Right renal pelvis (tissue), 4 donors: ENCODE data around the gene TSHZ2. TPM values are rescaled to one million over a fixed set of nuclear protein-coding genes. Genes with fewer than 3 reads are reported as not detected.
"Not testable (repeated sequence)": the region's sequence is repeated elsewhere in the genome, so short reads cannot be mapped to it uniquely, and the experiment has no call there.

Source experiments
- DNase-seq, 4 donors: peaks; one replicate each; pipeline ENCODE4 v3.0.0-alpha.2; 2013; ENCODE audit warnings: low read depth in 4 of 4, low spot score in 3 of 4, missing footprints in 1 of 4
- polyA plus RNA-seq, 4 donors: library from polyadenylated mRNA; unstranded; fragments of 120-200 nt; gene quantifications; one replicate each; pipeline ENCODE4 v1.2.1, GENCODE V29; 2013; ENCODE audit not compliant: insufficient read length in 4 of 4

The TSHZ2 gene
- polyA plus RNA-seq, 4 donors: 12.6 to 14.2 (median 12.9) TPM

DNA sequence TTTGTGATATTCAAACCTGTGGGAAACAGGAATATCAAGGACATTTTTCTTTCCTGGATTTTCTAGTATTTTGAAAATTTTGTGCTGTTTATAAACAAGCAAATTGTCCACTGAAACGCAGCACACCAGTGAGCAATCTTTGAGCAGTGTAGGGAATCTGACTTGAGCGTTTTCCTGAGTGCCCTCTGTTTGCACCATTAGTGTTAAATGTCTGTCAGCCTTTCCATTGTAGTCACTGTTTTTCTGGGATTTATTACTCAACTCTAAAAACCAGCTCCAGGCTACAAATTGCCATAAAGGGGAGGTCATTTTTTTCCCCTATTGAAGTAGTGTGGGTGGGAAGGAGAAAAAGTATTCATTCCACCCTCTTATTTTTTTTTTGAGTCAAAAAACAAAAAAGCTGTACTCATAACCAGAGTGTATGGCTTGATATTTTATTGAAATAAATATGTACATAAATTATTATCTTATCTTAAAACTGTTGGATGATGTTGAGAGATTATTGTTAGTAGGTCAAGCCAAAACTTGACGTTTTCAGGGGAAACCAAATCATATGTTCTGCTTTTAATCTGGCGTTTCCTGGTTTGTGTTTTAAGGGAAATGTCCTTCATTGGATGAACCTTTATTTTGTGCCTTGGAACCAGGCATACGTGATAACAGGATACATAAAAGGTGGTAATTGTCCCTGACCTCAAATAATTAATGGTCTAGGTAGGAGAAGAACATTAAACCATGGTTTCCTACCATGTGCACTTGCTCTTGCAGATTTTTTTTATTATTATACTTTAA lies 51.8 kb downstream of the TSHZ2 start:
- DNase-seq: no peak

DNA sequence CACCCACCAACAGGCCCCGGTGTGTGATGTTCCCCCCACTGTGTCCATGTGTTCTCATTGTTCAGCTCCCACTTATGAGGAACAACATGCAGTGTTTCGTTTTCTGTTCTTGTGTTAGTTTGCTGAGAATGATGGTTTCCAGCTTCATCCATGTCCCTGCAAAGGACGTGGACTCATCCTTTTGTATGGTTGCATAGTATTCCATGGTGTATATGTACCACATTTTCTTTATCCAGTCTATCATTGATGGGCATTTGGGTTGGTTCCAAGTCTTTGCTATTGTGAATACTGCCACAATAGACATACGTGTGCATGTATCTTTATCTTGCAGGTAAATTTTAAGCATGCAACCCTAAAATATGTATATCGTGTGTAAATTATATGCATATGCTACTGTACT lies 52.5 kb downstream of the TSHZ2 start:
- DNase-seq: not testable (repeated sequence)

DNA sequence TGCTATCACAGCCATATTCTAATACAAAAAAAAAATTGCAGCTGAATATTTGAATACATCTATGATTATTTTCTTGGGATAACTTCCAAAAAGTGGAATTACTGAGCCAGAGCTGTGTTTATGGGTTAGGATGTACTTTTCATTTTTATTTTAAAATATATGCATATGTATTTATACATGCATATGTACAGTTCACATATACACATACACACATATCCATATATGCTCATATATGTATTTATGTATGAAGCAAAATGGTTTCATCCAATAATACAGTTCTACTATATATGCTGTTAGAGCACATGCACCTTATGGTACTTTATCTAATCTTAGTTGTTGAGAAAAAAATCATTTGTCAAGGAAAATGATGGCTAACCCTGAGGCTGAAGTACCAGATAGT lies 54.9 kb downstream of the TSHZ2 start:
- no peak for DNase-seq

DNA sequence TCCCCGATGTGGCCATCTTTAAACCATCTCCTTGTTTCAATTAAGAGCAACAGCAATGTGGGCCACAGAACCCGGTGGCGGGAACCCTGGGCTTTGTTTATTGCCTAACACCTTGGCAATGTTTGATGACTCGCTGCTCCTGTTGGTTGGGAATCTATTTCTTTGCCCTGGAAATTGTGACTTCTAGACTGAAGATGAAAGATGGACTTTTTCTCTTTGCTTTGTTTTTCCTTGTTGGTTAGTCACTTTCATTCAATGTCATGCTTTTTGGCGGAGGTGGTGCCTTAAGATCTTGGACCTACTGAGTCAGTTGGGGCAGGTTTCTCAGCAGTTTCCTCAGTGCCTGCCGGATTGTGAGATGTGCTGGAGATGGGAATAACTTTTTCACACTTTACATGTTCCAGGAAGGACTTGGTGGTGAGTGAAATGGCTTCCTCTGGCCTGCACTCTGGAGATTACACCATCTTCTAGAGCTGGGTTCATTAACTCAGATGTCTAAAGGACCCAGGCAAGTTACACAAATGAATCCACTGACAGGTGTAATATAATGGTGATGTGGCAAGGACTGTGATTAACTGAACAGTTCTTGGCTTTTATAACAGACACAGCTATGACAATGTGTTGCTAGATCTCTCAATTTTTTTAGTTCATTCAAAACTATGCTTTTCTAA lies 56.3 kb downstream of the TSHZ2 start:
- DNase-seq: no peak

DNA sequence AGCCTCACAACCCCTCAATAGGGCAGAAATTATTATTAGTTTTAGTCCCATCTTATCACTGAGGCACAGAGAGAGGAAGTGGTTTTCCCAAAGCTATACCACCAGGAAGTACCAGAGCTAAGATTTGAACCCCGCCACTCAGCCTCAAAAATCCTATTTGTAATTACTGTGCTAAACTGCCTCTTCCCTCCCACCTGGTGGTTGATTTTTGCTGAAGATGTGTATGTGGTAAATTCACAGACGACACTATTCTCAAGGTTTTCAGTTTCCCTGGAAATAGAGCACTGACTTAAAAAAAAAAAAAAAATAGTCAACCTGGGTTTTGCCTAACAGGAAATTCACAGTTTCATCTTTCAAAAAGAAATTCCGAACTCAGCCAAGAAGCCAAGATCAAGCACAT lies 57.9 kb downstream of the TSHZ2 start:
- no peak for DNase-seq

DNA sequence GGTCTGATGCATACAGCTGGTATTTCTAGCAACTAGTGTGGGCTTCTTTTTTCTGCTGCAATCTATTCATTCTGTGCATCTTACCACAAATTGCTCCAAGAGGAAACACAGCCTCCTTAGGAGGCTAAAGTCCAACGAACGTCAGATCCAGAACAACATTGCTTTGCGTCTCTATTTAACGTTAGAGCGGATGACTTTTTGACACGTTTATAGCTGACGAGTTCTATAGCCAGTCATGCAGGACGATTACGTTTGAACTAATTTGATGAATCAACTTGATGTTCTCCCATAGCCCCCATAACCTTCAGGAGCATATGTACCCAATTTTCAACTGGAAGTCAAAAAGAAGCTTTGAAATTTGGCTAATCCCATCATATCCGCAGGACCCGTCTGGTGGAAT lies 59.9 kb downstream of the TSHZ2 start:
- DNase-seq: no peak

DNA sequence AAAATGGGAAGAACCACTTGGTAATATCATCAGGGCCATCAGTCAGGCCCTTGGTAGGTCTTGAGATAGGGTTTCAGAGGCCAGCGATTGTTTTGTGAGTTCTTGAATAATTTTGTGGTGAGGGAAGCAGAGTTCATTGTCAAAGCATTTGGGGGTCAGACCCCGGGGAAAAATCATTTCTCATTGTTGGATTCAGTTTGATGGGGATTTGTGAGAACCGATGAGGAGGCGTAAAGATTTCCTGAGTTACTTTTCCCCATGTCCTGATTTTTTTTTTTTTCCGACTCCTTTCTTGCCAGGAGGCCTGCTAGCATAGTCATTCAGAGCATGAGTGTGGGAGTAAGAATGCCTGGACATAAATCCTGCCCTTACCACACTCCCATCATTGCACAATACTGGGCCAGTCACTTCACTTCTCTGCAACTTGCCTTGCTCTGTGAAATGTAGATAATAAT lies 60.3 kb downstream of the TSHZ2 start:
- peak in 2 of 4 donors; percentile 28 to 49 for DNase-seq

DNA sequence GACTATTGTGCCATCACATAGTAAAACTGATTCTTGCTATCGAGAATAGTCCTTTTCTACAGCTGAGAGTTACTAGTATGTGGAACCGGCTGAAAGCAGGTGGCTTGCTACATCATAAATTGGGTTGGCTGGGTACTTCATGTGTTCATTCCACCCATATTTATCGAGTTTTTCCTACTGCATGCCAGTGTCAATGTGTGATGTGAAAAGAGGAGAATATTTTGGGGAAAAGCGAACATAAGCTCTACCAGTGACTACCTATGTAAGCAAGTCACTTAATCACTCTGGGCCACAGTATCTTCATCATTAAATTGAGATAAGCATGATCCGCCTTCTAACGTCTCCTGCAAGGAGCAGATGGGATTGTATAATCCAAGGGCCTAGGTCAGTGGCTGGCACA lies 61.0 kb downstream of the TSHZ2 start:
- DNase-seq: no peak

DNA sequence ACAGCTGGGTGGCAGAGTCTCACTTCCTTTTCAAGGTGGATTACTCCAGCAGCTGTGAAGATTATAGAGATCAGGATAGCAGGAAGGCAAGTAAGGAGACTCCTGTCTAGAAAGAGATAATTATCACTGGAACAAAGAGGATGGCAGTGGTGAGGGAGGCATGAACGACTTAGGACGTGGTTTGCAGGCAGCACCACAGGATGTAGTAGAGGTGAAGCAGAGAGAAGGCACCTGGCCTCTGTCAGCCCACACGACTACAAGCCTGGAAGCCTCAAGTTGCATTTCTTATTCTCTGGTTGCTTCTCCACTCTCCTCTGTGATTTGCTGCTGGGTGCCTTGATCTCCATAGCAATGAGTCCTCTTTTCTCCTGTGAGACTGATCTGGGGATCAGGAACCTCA lies 62.7 kb downstream of the TSHZ2 start:
- no peak for DNase-seq

DNA sequence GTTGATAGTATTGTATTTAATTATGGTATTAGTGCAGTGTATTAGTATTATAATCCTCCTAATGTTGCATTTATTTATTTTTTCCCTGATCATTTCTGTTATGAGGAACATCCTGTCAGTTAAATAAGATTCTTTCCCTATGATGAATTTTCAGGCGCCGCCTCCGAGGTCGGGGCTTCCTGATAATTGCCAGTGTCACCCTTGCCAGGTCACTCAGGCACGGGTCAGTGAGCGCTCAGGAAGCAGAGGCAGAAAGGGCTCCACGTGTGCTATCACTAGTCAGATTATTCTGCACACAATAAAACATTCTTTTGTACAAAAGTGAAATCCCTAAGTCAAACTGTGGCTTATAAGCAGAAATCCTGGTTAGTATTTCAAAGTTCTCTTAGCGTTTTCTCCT lies 64.8 kb downstream of the TSHZ2 start:
- DNase-seq: no peak

DNA sequence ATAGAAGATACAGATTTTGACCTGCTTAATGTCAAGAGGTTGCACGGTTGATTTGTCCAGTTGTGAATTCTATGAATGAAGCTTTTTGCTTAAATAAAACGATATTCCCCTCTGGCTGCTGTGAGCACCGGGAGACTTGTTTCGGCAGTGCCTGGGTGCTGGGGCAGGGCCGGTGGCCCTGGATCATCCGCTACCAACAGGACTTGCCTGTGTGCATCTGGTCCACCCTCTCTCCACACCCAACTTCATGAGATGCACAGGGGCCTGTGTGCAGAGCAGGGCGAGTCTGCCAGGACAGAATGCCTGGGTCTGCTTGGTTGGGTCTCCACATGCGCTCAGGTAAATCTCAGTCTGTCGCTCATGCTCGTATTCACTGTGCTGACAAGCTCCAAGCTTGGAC lies 65.5 kb downstream of the TSHZ2 start:
- no peak for DNase-seq

DNA sequence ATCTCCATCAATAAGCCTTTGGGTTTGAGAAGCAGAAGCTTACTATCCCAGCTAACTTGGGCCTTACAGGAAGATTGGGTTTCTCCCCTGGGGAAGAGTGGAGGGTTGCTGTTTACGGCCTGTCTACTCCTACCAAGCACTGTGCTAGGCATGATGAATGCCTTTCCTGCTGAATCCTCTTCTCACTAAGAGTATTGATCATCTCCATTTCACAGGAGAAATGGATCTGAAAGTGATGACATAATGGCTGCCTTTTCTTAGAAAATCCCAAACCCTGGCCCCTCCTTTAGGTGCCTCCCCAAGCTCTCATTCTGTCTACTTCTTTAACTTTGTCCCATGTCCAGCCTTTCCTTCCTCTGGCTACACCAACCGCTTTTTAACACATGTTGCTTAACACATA lies 66.1 kb downstream of the TSHZ2 start:
- DNase-seq: no peak

DNA sequence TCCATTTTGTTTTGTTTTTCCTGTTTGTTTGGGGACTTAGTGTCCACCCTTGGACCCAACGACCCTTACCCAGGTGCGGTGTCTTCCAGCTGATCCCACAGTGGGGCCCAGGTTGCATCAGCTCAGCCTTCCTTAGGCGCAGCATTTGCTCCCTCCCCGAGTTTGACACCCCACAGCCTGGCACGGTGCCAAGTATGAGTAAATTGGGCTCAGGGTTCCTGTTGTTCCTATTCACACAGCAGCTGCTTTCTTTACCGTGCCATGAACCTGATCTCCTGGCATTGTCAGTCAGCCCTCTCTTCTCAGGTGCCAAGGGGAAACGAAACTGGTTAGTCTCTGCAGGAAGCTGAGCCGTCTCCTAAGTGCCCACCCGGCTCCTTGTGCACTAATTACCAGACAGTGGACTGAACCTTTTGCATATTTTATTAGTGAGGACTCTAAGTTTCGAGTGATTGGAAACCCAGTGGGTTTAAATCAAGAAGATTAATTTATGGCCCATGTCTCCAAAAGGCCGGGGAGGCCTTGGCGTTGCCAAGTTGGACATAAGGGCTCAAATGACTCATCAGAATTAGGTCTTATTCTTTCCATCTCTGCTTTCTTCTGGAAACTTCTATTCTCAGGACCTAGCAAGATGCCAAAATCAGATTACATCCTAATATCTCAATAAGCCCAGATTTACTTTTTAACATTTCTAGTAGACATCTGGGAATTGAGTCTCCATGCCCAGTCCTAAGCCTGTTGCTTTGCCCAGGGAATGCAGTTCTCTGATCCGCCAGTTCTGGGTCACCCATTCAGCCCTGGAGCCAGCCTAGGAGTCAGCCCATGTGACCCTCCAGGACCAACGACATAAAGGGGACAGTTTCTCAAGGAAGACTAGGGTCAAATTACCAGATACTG lies 68.8 kb downstream of the TSHZ2 start:
- no peak for DNase-seq

DNA sequence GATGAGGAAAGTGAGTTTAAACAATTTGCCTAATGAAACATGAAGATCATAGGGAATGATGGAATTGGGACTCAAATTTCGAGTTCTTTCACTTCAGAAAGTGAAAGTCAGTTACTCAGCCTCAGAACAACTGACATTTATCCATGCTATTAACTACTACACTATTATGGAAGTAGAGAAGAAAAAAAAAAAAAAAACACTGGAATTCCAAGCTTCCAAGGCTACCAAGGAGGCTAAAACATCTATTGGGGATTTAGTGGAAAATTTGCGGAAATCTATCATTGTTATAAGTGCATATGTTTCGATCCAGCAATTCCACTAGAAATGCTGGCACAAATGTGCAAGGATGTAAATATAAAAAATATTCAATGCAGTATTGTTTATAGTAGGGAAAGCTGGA lies 70.4 kb downstream of the TSHZ2 start:
- DNase-seq: no peak

DNA sequence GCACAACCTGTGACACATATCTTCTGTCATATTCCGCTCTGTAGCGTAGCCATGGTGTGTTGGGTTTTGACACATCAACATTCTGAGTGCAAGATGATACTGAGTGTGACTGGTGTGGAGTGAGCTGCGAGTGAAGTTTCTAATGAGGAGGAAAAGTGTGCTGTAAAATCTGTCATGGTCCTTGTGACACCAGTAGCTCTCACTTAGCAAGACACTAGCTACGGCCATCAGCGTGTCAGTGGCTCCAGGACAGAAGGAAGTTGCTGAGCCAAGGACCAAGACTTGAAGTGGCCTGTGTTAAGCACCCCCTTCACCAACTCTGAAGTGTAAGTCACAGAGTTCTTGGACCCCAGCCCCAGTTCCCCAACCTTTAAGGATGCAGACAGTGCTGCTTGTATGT lies 72.1 kb downstream of the TSHZ2 start:
- DNase-seq: no peak

DNA sequence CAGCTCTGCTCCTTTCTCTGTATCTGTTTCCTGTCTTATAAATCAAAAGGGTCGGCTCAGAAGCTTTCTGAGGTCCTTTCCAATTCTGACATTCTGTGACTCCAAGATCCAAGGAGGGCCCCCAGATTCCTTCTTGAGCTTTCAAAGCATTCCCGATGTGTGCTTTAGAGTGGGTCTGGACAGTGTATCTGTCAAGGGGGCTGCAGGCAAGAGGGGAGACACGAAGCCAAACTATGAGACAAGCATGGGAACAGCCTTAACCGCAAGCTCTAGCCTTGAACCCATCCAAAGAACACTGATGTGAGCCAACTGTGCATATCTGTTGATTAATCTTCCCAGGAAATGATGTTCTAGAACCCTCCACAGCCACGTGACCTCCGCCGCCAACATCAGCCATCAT lies 73.8 kb downstream of the TSHZ2 start:
- no peak for DNase-seq

DNA sequence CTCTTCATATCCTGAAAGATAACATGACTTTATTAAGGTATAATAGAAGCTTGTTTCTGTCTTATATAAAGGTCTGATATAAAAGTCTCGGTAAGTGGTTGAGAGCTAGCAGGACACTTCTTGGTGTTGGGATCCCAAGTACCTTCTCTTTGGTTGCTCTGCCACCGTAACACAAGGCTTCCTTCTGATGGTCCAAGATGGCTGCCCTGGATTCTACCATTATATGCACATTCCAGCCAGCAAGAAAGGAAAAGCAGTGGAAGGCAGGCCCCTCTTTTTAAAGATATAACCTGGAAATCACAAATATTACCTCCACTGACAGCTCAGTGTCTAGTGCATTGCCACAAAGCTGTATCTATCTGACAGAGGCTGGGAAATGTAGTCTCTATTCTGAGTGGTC lies 75.0 kb downstream of the TSHZ2 start:
- no peak for DNase-seq

DNA sequence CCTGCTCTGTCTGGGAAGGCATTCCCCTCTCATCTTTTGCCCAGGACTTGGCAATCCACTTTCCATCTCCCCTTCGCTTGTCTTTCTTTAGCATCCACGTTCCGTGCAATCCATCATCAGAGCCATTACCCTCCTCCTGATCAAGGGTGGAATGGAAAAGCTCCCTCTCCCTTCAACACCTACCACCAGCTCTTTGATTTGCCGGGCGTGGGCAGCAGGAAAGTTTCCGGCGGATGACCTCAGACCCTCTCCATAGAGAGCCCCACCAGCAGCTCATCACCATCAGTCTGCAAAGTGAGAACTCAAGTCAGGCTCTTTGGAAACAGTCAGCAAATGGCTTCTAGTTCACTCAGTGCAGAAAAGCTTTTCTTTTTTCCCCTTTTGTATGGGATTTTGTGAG lies 76.2 kb downstream of the TSHZ2 start:
- DNase-seq: no peak

DNA sequence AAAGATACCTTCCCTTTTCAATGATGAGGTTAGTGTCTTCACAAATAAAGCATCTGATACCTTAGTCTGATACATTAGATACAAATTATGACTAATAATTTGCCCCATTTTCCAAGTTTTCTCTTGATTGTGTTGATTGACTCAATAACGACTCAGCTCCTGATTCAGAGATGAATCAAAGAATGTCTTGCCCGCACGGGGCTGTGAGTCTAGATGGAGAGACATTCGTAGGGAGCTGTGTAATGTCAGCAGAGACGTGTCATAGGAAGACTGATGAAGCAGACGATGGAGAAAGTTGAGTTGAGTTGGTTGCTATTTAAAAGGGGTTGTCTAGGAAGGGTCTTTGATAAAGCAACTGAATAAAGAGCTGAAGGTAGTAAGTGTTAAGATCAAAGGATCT lies 78.2 kb downstream of the TSHZ2 start:
- DNase-seq: no peak

DNA sequence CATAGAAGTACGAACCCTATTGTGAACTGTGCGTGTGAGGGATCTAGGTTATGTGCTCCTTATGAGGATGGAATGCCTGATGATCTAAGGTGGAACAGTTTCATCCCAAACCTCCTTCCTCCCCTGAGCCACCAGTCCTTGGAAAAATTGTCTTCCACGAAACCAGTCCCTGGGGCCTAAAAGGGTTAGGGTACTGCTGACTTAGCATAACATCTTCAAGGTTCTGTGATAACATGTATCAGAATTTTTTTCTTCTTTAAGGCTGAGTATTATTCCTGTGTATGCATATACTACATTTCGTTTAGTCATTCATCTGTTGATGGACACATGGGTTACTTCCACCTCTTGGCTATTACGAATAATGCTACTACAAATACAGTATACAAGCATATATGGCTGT lies 80.2 kb downstream of the TSHZ2 start:
- DNase-seq: no peak

DNA sequence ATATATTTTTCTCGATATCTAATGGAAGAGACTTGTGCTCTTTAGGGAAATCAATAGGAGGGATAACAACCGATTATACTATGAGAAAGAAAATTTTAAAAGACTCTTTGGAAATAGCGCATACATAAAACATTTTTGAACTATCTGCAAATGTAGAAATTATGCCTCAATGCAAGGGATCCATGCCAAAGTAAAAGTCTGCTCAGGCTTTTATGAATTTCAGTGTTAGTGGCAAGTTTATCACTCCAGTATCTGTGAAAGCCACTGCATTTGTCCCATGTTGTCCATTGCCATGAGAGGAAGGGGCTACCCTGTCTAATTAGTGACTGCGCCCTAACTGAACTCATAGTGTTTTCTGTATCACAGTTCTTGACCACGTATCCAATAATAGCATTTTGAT lies 81.4 kb downstream of the TSHZ2 start:
- no peak for DNase-seq
